ENCODE results near the gene PRRG3. TPM values are rescaled to one million over a fixed set of nuclear protein-coding genes. Genes with fewer than 3 reads are reported as not detected.
A peak's percentile ranks its signal among the peaks of the same experiment; 100 is the strongest.
"Not testable (repeated sequence)": the region's sequence is repeated elsewhere in the genome, so short reads cannot be mapped to it uniquely, and the experiment has no call there.

The PRRG3 gene
- total and polyA plus RNA-seq, 9 of the 15 experiments (the other 6 are each of a cell fraction or from before 2014, with no cell fraction given): not detected

GRCh38 chrX:151695583-151696340 lies 504 bp downstream of the PRRG3 start:
- in situ Hi-C loops (cut with MboI): loop anchor here (25.0 kb wide), 1 partner anchor 933 kb away; no protein-coding TSS in a partner anchor
- Histone ChIP-seq H3K9me1 (ENCODE audit: control insufficient read depth, insufficient read depth, low read length) (no peaks in the 10 kb centered on the region), H3K79me2 (ENCODE audit: control insufficient read depth, insufficient read depth, low read length) (no peaks in the 10 kb centered on the region), H2AFZ (ENCODE audit: low read depth, low read length) (no peak overlapping the region), H3K27ac (ENCODE audit: extremely low read depth, low read depth, low read length) (no peak overlapping the region), H3K36me3 (ENCODE audit: control insufficient read depth, insufficient read depth, low read length) (no peaks in the 10 kb centered on the region), H3K27me3 (ENCODE audit: control insufficient read depth in 2 of 2, insufficient read depth in 2 of 2, low read length in 2 of 2) (peaks cover 0 to 43% of the 10 kb centered on the region in 2 experiments; a peak in 3 of 5 replicates), H3K4me3 (no peak overlapping the region), H3K4me1 (replicated peaks in 1 of 2; ENCODE audit: control insufficient read depth in 2 of 2, insufficient read depth in 2 of 2, low read length in 2 of 2) (no peaks in the 10 kb centered on the region; a peak in 1 of 5 replicates), H3K9me3 (replicated peaks; ENCODE audit: control insufficient read depth, insufficient read depth, low read depth, low read length) (no peaks in the 10 kb centered on the region), H3K9ac (ENCODE audit: insufficient read depth in 1 of 2, low read depth in 2 of 2, low read length in 2 of 2) (no peak overlapping the region), H4K20me1 (replicated peaks; ENCODE audit: control insufficient read depth, insufficient read depth, low read length) (no peaks in the 10 kb centered on the region), H3K4me2 (ENCODE audit: insufficient read depth, low read length) (no peak overlapping the region)
- WGBS (ENCODE audit: insufficient coverage, low coverage, missing lambda C conversion rate): 2% methylated on average over 13 of the region's 19 CpGs
- no TSS peak for BruUV-seq (replicated peaks)
- no peak for FAIRE-seq
- DNase-seq (ENCODE audit: extremely low read depth in 1 of 4, low spot score in 3 of 4): no peak
- ChIA-PET CTCF (ENCODE audit: low intra/inter-chr PET ratio) (no interaction called here), POLR2A (no interaction called here)
- ATAC-seq: no peak
- intact Hi-C loops (cut with micrococcal nuclease): no loop called here
- TF ChIP-seq RFX1 (IDR thresholded peaks at IDR 0.05): peak; percentile 59
- no peak for TF ChIP-seq FOXP1 (CRISPR knock-in tag; IDR thresholded peaks at IDR 0.05)
- TF ChIP-seq ATF3 (IDR thresholded peaks at IDR 0.05): peak; percentile 15; the same call in 1 of the 2 replicates
- TF ChIP-seq ATF3 (CRISPR knock-in tag; conservative IDR thresholded peaks at IDR 0.05): no peak

DNA sequence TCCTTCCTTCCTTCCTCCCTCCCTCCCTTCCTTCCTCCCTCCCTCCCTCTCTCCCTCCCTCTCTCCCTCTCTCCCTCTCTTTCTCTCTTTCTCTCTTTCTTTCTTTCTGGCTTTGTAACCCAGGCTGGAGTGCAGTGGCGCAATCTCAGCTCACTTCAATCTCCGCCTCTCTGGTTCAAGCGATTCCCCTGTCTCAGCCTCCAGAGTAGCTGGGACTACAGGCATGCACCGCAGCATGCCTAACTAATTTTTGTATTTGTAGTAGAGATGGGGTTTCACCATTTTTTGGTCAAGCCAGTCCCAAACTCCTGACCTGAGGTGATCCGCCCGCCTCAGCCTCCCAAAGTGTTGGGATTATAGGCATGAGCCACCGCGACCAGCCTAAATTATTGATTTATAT lies 1.8 kb downstream of the PRRG3 start:
- ATAC-seq; BruUV-seq (replicated peaks); POLR2A ChIA-PET; H3K9ac ChIP-seq (ENCODE audit: insufficient read depth in 1 of 2, low read depth in 2 of 2, low read length in 2 of 2); H3K79me2 ChIP-seq (ENCODE audit: control insufficient read depth, insufficient read depth, low read length); H3K36me3 ChIP-seq (ENCODE audit: control insufficient read depth, insufficient read depth, low read length); H2AFZ ChIP-seq (ENCODE audit: low read depth, low read length); DNase-seq (ENCODE audit: extremely low read depth in 1 of 4, low spot score in 3 of 4); H3K9me1 ChIP-seq (ENCODE audit: control insufficient read depth, insufficient read depth, low read length); H3K4me1 ChIP-seq (replicated peaks in 1 of 2; ENCODE audit: control insufficient read depth in 2 of 2, insufficient read depth in 2 of 2, low read length in 2 of 2); FAIRE-seq; CTCF ChIA-PET (ENCODE audit: low intra/inter-chr PET ratio); H3K4me3 ChIP-seq; intact Hi-C loops (cut with micrococcal nuclease); H4K20me1 ChIP-seq (replicated peaks; ENCODE audit: control insufficient read depth, insufficient read depth, low read length); H3K27ac ChIP-seq (ENCODE audit: extremely low read depth, low read depth, low read length); H3K4me2 ChIP-seq (ENCODE audit: insufficient read depth, low read length); H3K9me3 ChIP-seq (replicated peaks; ENCODE audit: control insufficient read depth, insufficient read depth, low read depth, low read length): not testable (repeated sequence)
- H3K27me3 ChIP-seq (ENCODE audit: control insufficient read depth in 2 of 2, insufficient read depth in 2 of 2, low read length in 2 of 2): peaks cover 0 to 56% of the 10 kb centered on the region in 2 experiments; a peak in 3 of 5 replicates
- in situ Hi-C loops (cut with MboI): loop anchor here (25.0 kb wide), 1 partner anchor 935 kb away; no protein-coding TSS in a partner anchor
- 0% methylated on average over 4 of the region's 8 CpGs for WGBS (ENCODE audit: insufficient coverage, low coverage, missing lambda C conversion rate)

Measured in K562 (cell line).